ENCODE results near the gene GALNTL6.
"Not testable (repeated sequence)": the region's sequence is repeated elsewhere in the genome, so short reads cannot be mapped to it uniquely, and the experiment has no call there.

Gene GALNTL6

DNA sequence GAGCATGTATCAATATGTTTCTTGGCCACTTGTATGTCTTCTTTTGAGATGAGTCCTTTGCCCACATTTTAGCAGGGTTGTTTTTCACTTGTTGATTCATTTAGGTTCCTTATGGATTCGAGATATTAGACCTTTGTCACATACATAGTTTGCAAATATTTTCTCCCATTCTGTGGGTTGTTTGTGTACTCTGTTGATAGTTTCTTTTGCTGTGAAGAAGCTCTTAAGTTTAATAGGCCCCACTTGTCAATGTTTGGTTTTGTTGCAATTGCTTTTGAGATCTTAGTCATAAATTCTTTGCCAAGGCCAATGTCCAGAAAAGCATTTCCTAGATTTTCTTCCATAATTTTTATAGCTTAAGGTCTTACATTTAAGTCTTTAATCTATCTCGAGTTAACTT lies 1074.8 kb downstream of the GALNTL6 start:
- no peak for FAIRE-seq

DNA sequence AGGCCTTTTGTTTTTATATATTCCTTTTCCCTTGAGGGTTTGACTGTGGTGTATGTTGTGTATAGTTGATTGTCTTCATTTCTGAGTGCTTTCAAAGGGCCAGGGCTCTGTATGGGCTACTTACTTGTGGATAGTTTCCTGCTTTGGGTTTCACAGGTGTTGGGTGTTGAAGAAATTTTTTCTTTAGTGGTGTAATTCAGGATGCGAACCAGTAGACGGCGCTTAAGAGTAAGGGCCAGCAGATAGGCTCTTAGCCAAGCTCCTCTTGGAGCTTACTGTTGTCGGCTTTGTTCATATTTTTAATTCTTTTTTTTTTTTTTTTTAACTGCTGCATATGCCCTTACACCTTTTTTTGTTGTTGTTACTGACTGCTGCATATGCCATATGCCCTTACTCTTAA lies 1079.1 kb downstream of the GALNTL6 start:
- FAIRE-seq, result no peak

DNA sequence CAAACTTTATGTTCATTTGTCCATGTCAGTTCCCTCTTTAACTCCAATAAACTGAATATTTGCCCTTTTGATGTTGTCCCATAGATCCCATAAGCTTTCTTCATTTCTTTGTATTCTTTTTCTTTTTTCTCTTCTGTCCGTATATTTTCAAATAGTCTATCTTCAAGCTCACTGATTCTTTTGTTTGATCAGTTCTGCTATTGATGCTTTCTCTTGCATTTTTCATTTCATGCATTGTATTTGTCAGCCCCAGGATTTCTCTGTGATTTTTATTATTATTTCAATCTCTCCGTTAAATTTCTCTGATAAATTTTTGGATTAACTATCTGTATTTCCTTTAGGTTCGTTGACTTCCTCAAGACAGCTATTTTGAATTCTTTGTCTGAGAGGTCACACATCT lies 1082.5 kb downstream of the GALNTL6 start:
- FAIRE-seq, result no peak

DNA sequence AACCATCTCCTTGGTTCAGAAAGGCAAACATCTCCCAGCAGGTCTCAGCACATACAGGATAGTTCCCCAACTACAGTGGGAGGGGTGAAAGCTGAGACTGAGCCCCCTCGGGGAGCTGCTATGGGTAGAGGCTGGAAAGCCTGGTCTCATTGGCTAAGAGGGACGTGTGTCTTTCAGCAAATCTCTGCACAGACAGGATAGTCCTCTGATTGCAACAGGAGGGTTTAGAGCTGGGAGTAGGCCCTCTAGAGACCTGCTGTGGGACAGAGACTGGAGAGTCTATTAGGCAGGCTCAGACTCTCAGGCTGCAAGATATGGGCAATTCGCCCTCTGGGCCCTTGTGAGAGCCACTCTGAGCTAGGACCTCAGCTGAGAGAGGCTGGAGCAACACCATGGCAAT lies 1083.8 kb downstream of the GALNTL6 start:
- FAIRE-seq, result no peak

DNA sequence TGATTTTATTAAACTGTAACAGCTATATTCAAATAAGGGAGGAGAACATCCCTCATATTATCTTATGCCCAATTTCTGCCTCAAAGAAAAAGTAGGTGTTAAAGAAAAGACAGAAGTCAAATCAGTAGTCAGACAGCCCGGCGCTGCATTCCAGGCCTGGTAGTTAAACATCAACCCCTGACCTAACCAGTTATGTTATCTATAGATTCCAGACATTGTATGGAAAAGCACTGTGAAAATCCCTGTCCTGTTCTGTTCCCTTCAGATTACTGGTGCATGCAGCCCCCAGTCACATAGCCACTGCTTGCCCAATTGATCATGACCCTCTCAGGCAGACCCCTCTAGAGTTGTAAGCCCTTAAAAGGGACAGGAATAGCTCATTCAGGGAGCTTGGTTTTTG lies 1085.5 kb downstream of the GALNTL6 start:
- no peak for FAIRE-seq

DNA sequence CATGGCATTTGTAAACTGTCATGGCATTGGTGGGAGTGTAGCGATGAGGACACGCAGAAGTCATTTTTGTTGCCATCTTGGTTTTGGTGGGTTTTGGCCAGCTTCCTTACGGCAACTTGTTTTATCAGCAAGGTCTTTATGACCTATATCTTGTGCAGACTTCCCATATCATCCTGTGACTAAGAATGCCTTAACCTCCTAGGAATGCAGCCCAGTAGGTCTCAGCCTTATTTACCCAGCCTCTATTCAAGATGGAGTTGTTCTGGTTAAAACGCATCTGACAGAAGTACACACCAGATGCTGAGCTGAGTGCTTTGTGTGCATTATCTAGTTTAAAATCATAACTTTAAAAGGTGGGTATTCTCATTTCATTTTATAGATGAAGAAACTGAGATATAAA lies 1086.7 kb downstream of the GALNTL6 start:
- FAIRE-seq, result no peak

DNA sequence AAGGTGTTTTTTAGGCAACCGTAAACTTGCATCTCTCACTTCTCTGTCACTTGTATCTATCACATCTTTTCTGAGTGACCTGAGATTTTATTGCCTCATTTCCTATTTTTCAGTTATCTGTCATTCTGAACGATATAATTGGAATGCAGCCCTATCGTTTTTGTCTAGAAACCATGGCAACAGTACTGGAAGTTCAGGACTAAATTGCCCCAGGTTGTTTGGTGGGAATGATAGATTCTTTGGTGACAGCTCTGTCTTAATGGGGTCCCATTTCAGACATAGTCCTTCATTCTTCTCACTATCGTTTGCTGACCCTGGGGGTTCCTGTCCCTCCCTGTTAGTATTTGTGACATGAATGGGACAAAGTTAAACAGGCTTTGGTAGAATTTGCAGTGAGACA lies 1087.7 kb downstream of the GALNTL6 start:
- no peak for FAIRE-seq

DNA sequence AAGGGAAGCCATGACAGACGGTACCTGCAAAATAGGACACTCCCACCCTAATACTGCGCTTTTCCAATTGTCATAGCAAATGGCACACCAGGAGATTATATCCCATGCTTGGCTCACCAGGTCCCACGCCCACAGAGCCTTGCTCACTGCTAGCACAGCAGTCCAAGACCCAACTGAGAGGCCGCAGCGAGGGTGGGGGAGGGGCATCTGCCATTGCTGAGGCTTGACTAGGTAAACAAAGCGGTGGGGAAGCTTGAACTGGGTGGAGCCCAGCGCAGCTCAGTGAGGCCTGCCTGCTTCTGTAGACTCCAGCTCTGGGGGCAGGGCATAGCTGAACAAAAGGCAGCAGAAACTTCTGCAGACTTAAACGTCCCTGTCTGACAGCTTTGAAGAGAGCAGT lies 1099.3 kb downstream of the GALNTL6 start:
- not testable (repeated sequence) for FAIRE-seq

DNA sequence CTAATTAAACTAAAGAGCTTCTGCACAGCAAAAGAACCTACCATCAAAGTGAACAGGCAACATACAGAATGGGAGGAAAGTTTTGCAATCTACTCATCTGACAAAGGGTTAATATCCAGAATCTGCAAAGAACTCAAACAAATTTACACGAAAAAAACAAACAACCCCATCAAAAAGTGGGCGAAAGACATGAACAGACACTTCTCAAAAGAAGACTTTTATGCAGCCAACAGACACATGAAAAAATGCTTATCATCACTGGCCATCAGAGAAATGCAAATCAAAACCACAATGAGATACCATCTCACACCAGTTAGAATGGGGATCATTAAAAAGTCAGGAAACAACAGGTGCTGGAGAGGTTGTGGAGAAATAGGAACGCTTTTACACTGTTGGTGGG lies 1104.2 kb downstream of the GALNTL6 start:
- FAIRE-seq, result not testable (repeated sequence)

DNA sequence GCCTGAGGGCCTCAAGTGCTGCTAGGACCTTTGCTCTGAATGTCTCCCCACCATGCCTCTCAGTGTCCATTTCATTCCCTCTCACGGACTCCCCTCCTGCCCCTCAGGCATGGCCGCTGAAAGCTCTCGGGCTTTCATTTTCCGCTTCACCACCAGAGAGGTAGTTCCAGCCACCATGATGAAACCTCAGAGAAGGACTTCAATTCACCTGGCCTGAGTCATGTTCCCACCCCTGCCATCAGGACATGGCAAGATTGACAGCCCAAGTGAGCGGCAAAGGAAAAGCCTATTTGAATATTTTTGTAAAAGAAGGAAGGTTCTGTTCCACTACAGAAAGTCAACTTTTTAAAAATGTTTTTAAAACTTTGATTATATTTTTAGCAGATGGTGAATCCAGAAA lies 1106.1 kb downstream of the GALNTL6 start:
- FAIRE-seq, result no peak

DNA sequence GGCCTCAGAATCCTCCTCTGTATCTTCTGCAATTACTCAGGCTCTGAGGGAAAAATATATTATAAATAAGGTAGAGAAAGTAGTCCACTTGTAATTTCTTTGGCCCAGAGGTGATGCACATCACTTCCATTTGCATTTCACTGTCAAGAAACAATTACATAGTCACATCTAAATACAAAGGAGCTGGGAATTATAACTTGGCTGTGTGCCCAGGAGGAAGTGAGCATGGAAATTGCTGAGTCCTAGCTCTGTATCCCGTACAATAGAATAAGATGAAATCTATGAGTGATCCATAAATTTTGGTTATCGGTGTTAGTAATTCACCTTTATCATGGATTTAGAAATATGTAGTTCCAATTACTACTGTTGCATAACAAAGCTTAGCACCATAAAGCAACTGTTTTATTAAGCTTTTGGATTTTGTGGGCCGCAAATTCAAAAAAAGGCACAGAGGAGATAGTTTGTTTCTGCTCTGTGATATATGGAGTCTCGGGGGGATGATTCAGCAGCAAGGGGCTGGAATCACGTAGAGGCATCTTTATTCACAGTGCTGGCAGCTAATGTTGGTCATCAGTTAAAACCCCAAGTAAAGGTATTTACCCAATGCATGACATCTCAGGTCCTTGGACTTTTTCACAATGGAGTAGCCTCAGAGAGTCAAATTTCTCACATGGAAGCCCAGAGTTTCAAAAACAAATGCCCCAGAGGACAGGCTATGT lies 1114.1 kb downstream of the GALNTL6 start:
- FAIRE-seq, result no peak

DNA sequence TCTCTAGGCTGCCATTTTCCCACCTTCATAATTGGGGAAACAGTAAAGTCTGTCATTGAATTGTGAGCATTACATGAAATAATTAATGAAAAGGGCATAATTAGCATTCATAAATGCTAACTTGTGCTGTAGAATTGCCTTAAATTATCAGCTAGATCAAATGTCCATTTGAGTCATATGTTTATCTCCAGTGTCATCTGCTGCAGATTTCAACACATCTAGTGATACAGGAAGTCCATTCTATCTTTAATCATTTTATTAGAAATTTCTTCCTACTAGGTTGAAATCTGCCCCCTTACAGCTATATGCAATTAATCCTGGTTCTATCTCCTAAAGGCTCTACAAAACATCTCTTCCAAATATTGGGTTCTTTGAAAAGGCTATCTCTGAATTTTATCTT lies 1115.1 kb downstream of the GALNTL6 start:
- FAIRE-seq, result no peak

DNA sequence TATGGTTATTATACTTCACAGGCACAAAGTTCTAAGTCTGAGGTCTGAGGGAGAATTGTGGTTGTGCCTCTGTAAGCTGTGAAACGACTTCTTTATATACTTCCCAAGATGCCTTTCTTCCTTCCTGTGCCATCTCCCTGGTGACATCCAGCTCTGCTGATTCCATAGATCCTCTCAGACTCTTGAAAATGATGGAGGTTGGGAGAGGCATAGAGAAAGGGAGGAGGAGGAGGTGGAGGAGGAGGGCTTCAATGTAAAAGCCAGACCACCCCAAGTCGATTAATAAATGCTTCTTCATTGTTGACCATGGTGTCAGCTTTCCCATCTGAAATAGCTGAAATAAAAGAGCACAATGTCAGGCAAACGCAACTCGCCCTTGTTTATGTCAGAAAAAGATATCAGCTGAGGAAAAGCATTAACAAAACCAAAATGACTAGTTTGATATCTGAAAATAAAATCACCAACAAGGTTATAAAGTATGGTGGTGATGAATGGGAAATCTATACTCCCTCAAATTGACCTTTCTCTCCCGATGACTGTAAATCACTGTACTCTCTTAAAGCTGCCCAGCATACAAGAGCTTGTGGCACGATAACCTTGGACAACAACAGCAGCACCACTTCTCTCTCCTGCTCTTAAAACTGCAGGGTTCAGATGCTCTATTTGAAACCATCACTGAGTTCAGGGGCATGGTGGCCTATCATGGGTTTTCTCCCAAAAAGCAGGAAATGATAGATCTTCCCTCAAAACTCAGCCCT lies 1125.0 kb downstream of the GALNTL6 start:
- FAIRE-seq, result no peak

DNA sequence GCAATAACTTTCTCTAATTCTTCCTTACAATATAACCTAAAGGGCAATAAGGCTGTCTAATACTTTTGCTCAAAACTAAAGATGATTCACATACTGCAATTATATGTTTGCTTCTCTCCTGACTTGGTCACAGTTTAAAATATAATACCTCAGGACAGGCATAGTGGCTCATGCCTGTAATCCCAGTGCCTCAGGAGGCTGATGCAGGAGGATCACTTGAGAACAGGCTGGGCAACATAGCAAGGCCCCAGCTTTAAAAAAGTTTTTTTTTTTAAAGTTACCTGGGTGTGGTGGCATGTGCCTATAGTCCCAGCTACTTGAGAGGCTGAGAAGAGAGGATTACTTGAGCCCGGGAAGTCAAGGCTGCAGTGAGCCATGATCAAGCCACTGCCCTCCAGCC lies 1125.7 kb downstream of the GALNTL6 start:
- no peak for FAIRE-seq

DNA sequence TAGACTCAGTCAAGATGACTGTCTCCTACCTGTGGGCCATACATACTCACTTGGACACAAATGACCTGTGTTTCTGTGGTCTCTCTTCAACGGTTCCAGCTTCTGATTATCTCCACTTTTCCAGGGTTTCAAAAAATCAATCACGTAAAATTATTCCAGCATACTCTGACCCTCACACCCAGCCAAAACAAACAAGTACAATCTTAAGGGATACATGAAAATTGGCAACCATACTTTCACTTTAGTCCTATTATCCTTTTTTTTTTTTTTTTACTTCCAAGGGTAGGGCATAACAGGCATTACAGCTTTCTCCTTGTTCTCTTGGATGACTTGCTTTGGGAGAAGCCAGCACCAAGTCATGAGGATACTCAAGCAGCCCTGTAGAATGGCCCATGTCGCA lies 1129.6 kb downstream of the GALNTL6 start:
- no peak for FAIRE-seq

DNA sequence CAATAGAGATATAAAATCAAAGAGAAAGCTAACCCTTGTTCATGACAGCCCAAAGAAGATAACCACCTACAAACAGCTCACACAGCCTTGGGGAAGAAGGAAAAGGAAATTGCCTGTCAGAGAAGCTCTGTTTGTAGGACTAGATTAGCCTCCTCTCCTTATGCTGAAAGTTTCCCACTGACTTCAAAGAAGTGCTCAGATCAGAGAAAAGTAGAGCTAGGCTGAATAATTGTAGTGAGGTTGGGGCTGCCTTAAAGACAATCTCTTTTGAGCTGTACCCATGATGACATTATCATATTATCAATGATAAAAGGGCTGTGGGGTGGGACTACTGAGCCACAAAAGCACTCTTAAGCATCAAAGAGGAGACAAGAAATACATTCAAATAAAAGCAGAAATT lies 1132.4 kb downstream of the GALNTL6 start:
- no peak for FAIRE-seq

DNA sequence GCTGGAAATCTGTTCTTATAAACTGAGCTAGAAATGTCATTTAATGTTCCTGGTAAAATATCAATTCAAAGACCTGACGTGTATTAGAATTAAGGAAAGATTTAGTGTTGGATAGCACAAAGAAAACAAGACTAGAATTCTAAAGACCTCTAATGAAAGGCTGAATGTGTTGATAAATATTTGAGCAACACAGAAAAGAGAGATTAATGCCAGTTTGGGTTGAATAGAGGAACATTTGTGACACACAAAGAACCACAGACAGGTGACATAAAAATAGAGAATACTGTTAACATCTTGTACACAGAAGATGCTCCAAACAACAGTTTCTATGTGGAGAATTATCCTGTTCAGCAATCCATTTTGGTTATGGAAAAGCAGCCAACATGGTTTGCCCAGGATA lies 1133.3 kb downstream of the GALNTL6 start:
- no peak for FAIRE-seq

DNA sequence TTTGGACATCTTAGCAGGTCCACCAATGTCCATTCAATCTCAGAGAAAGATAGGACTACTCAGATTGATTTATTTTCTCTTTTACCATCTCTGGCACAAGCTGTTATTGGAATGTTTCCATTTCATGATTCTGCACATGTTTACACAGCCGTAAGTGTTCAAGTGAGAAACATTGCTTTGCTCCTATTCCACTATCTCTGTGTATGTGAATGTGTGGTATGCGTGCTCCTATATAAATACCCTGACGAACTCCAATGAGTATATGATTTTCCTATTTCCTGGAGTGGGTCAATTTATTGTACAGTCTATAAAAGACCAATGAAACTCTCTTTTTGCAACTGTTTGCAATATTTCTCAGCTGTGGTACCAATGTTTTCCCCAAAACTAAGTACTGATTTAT lies 1134.4 kb downstream of the GALNTL6 start:
- no peak for FAIRE-seq

DNA sequence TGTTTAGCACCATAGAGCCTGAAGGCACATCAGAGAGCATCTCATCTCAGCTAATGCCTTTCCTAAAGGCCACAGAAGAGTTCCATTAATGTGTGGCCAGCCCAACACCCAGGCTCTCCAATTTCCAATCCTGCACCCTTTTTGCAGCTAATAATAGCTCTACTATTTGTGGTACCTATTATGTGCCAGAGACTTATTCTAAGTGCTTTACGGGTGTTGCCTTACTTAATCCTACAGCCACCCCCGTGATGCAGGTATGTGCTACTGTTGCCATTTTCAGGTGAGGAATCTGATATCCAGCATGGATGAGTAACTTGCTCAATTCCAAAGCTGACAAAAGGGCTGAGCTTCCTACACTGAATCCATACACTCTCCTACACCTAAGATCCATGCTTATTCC lies 1137.8 kb downstream of the GALNTL6 start:
- FAIRE-seq, result no peak

DNA sequence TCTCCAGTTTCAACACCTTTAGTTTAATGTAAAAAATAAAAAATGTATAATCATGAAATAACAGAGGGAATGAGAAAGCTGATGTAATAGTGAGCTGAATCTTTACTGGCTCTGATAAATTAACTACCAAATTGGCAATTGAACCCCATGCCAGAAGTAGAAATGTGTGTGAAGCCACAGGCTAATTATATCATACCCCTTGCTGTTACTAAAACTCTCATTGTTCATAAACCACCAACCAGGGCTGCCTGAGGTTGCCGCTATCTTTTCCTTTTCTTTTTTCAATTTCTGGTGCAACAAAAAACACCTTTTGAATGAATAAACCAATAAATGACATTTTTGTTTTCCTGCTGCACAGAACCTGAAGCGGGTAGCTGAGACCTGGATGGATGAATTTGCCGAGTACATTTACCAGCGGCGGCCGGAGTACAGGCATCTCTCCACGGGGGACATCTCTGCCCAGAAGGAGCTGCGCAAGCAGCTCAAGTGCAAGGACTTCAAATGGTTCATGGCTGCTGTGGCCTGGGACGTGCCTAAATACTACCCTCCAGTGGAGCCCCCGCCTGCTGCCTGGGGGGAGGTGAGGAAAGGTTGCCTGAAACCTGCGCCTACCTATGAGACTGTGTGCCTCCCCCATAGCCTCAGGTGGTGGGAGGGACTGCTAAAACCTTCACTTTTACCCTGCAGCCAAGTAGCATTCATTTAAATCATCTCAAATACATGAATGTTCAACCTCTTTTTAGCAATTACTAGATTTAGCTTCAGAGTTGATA lies 1138.7 kb downstream of the GALNTL6 start:
- no peak for FAIRE-seq

DNA sequence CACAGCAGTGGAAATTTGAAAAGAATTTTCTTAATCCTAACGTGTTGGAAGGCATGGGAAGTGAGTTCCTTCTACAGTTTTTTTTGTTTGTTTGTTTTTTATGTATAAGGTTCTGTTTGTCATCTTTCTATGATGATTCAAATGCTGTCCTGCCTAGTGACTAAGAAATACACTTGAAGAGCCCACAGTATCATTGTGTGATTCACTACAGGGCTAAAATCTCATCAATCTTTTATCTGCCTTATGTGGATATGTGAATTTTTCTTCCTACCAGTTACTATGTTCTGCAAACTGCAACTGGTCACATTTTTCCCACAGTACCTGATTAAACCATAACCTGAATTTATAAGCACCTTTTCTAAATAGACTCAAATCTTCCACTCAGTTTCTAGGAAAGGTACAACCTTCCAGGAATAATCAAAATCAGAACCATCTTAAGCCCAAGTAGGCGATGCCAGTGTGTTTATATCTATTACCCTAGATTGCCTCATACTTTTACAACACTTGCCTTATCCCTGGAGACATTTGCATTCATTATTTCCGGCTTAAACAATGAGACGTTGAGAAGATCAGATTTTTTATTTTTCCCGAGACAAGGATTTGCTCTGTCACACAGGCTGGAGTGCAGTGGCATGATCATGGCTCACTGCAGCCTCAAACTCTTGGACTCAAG lies 1140.8 kb downstream of the GALNTL6 start:
- no peak for FAIRE-seq

DNA sequence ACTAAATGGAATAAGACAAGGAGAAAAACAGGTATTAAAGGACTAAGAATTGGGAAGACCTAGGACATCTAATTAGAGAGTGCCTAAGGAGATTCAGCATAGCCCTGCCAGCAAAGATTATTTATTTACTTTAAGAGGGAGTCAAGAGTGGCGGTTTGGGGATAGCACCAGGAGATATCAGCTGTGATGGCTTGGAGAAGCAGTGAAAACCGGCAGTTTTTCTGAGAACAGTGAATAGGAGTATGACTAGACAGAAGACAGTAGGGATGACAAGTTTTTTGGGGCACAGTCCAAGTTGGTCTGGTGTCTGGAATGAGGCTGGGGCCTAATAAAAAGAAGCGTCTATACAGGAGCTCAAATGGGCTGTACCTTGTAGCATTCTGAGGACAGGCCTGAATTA lies 1143.1 kb downstream of the GALNTL6 start:
- FAIRE-seq, result not testable (repeated sequence)

DNA sequence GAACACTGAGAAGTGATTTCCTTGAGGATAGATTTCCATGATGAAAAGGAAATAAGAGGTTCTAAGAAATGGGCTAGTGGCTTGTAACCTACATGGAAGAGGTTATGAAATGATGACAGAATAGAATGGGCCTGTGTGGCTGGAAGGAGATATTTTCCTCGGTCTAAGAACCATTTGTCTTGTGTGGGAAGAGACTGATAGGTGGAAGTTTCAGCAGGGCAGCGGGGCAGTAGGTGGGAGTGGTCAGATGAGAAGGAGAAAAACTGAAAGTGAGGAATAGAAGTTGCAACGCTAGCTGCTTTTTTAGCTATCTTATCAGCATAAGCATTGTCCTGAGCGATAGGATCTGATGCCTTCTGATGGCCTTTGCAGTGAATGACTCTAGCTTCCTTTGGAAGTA lies 1144.0 kb downstream of the GALNTL6 start:
- no peak for FAIRE-seq
